ENCODE results near the gene TMEM200A.

DNA sequence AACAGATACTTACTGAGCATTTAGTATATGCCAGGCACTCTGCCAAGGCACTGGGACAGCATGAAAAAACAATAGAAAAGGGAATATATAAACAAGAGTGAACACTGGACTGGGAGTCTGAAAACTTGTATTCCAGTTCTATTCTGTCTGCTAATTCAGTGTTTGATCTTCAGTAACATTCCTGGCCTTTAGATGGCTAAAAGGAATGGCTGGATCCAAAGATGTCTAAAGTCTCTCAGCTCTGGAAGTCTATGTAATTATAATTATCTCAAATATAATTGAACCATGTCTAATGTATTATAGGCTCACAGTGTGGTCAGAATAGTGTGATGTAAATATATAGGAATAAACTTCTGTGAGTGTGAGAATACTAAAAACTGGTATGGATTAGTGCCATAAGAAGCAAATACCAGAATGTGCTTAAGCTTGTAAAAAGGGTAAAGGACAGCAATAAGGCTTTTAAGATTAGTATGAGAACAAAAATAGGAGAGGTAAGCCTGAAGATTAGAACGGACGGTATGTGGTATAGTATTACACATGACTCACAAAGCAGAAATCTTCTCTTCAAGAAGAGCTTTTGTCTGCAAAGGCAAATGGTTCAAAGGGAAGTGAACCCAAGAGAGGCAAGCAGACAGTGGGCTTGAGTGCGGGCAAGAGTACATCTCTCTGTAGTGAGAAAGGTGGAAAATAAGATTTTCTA, 68.5 kb downstream of the TMEM200A start:
- TF ChIP-seq ZNF274 (IDR thresholded peaks at IDR 0.05; ENCODE audit: low read depth, low read length) (no peak), YY1 (IDR thresholded peaks at IDR 0.05; ENCODE audit: insufficient read depth, insufficient read length) (no peak), SUZ12 (IDR thresholded peaks at IDR 0.05; ENCODE audit: extremely low read depth, insufficient read depth, insufficient read length) (no peak)
